HTERT RPE-1 (cell line): ENCODE measurements around the gene ADGRB2.

Source experiments
- in situ Hi-C: fragments of 300-500 bp; cut with MboI; formaldehyde crosslinking; loops from 4 replicates; pipeline ENCODE4 v1.14.3; 2020; ENCODE audit warnings: low sequenced_read_pairs

Gene ADGRB2

DNA sequence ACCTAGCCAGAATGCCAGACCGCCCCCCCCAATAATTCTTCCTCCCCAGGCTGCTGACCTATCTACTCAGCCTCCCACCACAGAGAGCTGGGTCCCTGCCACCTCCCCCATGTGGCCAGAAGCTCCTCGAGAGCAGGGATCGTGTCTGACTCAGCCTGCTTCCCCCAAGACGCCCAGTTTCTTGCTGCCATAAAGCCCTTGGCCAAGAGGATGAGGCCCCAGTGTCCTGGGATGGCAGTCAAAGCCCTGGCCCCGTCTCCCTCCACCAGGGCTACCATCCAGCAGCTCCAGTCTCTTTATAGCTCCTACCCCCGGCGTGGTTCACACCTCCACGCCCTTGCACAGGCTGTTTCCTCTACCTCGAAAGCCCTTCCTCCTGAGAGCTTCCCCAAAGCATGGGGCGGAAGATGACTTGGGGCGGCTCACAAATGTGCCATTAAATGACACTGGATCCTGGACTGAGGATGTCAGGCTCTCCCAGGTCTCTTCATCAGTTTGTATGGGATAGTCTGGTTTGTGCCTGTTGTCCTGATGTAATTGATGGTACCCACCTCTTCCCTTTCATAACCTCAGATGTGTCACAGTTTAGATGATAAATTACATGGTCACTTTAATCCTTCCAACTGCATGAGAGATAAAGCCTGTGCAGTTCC, 13.2 kb downstream of the ADGRB2 start:
- in situ Hi-C loops = no loop called here

DNA sequence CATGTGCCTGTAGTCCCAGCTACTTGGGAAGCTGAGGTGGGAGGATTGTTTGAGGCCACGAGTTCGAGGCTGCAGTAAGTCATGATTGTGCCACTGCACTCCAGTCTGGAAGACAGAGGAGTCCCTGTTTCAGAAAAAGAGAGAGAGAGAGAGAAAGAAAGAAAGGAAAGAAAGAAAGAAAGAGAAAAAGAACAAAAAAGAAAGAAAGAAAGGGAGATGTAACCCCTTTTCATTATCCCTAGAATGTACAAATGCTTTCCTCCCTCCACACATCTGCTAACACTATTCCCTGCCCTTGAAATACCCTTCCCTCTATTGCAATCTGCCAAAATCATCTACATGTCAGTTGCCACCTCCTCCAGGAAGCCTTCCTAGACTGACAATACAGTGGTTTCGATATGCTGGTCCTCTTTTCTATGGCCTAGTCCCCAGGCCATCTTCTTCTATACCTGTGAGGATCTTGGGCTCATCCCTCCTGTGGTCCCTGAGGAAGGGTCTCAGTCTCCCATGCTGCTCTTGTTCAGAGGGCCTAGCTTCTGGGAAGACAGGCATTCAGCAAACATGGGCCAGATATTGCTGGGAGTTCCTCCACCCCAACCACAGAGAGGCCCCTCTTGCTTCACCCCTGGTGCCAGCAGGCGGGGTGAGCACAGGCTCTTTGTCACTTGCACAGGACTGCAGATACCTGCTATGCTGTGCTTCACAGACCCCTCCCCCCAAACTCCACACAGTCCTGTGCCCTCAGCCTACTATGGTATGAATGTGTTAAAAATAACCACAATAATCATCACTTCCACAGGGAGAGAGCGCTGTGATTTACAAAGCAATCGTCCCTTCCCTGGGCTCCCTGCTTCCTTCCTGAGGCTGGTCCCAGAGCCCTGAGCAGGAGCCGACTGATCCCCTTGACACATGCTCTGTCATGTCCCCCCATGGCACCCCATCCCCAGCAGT, 14.1 kb downstream of the ADGRB2 start:
- in situ Hi-C loops = no loop called here

DNA sequence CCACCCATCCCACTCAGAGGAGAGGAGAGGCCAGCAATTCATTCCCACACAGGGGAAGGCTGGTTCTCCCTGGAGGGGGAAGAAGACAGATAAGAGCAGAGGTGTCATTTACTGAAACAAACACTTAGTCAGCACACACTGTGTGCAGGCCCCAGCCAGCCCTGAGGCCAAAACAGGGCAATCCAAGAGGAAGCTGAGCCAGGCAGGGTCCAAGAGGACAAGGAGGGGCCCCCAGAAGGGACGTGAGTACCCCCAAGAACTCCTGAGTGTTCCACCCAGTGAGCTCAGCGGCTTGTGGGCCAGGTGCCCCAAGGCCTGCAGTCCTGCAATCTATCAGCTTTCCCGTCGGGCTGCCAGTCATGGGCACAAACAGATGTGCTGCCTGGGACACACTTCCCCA, 15.8 kb downstream of the ADGRB2 start:
- in situ Hi-C loops = no loop called here

- in situ Hi-C loops = no loop called here
Observed at GRCh38 chr1:31747304-31747703, 16.8 kb downstream of the ADGRB2 start.

GRCh38 chr1:31746687-31747086, 17.5 kb downstream of the ADGRB2 start:
- in situ Hi-C loops = no loop called here

DNA sequence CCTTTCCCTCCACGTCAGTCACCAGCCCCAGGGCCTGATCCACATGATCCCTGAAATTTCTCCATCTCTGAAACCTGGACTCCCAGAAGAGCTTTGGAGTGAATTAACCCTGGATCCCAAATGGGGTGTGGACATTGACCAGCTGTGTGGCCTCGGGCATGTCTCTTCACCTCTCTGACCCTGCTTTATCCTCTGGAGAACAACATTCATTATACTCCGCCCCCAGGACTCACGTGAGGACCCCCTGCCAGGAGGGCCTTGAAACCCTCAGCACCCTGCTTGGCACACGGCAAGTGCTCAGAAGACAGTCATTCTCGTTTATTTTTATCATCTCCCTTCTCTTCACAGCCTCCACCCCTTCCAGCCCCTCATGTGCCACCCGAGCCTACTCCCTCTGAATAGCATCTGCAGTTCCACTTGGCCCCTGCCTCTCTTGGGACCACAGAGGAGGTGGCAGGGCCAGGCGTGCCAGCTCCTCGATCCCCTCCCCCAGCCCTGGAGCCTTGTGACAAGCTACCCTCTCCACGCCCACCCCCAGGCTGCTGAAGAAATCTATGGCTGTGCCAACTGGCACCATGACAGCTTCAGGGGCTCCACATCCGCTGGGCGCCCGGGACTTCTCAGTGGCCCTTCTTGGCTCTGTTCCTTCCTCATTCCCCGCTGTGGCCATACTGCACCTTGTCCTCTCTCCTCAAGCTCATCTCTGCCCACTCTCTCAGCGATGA, 18.0 kb downstream of the ADGRB2 start:
- in situ Hi-C loops = no loop called here

DNA sequence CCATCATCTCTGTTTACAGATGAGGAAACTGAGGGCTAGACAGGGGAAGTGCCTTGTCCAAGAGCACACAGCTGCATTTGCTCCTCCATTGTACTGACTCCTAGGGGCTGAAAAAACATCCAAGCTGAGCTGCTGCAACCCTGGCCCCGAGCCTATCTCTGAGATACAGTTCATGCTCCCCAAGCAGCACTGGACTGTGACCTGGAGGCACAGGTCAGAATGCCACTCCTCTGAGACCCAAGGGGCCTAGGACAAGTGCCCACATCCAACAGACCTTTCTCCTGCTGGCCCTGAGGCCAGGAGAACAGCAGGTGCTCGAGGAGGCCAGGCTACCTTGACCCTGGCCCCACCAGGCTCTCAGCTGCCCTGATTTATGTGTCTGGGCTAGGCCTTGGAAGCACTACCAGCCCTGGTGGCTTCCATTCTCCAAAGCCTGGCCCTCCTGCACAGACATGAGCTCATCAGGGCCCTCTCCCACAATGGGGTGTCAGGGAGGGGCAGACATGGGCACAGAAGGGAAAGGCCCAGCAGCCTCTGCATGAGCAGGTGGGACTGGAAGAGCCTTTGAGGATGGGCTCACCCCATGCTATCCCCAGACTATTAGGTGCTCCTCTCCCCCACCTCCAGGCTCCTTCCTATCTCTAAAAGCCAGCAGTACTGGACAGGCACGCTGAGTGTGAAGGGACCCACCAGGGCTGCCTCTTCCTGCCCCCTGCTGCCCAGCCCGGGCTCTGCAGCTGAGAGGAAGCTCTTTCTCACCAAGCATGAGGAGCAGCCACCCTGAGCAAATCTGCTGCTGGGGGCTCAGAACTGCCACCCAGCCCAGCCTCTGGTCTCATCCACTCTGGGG, 18.8 kb downstream of the ADGRB2 start:
- in situ Hi-C loops = no loop called here

GRCh38 chr1:31744165-31744888, 19.8 kb downstream of the ADGRB2 start:
- in situ Hi-C loops = no loop called here

DNA sequence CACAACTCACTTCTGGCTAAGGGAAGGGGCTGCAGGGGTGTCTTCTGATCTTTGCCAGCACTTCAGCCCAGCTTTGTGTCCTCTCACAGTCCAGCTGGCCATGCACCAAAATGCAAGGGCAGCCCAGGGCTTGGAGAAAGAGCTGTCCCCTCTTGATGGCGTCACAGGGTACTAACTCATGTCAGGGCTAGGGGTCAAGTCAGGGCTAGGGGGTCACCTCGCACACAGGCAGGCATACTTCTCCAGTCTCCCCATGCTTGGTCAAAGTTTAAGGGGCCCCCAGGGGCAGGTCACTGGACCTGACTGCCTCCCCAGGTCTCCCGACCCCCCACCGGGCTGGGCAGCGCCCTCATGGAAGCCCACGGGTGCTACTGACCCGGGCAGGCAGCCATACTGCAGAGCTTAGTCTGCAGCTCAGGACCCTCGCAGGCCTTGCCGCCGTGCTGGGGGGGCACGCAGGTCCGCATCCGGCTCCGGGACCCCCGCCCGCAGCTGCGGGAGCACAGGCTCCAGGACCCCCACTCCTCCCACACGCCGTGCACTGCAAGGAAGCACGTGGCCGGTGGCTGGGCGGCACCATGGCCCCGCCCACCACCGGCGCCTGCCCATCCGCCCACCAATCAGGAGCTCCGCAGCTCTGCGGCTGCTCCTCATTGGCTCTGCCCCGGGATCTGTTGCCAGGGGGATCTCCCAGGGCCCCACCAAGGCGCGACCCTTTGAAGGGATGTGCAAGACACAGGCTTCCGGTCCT, 21.5 kb downstream of the ADGRB2 start:
- in situ Hi-C loops = no loop called here

GRCh38 chr1:31739346-31739745, 24.8 kb downstream of the ADGRB2 start:
- in situ Hi-C loops = no loop called here

DNA sequence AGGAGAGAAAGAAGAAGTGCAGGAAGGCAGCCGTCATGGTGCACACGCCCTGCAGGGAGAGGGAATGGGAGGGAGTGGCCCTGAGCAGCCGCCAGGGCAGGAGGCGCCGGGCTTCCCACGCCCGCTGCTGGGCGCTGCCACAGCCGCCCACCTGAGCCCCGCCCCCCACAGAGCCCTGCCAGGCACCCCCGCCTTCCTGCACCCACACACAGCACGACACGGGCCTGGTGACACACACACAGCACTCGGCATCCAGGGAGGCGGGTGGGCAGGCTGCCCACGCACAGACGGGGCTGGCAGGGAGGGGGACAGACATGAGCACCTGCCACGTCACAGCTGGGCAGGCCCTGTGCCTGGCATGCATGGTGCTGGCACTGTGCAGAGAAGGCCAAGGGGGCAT, 27.5 kb downstream of the ADGRB2 start:
- in situ Hi-C loops = no loop called here

DNA sequence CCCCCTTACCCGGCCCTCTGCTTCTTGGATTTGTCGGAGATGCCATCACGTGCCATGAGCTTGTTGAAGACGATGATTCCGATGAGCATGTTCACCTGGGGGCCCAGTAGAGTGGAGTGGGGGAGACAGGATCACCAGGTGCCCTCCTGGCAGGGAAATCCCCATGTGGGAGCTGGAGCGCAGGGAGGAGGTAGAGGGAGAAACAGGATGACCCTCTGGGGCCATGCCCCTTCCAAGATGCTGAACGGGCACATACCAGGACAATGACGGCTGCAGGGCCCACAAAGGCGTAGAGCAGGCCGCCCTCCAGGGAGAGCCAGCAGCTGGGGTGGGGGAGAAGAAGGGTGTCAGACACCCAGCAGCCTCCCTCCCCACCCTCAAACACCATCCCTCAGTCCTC, 28.6 kb downstream of the ADGRB2 start:
- in situ Hi-C loops = no loop called here

DNA sequence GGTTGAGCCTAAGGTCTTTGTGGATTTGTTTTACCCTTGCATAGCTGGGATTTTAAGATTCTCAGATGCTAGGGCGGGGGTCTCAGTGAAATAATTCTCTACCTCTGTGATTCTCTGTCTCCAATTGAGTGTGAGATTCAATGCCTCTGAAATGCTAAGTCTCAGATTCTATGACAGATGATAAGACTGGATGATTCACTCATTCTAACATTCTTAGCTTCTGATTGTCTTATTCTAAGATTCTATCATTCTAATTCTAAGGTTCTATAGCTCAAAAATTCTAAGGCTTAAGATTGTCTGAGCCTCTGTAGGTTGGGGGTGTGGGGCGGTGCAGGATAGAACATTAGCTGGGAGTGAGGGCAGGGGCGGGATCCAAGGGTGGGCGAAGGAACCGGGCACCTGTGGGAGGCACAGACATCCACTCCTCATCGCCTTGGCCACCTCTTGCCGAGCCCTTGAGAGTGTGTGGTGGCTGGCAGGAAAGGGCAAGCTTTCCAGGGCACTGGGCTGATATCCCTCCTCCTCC, 29.5 kb downstream of the ADGRB2 start:
- in situ Hi-C loops = no loop called here

GRCh38 chr1:31733389-31734219, 30.5 kb downstream of the ADGRB2 start:
- in situ Hi-C loops = no loop called here

DNA sequence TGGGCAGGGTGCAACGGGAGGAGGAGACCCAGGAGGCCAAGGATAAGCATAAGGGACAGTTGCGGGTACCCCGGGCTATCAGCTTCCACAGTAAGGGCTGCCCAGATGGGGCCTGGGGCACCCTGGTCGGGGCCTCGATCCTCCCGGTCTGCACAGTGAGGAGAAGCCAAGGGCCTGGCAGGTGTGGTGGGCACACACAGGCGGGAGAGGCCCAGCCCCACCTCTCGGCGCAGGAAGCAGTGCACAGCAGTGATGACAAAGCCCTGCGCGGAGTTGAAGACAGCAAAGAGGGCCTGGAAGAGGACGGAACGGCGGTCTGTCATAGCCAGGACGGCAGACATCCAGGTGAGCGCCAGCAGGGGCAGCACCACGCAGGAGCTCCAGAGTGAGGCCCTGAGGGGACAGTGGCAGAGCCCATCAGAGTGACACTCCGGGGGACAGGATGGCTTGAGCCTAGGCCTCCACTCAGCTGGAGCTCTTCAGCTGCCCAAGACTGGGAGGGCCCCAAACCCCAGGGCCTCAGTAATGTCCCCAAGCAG, 31.3 kb downstream of the ADGRB2 start:
- in situ Hi-C loops = no loop called here

DNA sequence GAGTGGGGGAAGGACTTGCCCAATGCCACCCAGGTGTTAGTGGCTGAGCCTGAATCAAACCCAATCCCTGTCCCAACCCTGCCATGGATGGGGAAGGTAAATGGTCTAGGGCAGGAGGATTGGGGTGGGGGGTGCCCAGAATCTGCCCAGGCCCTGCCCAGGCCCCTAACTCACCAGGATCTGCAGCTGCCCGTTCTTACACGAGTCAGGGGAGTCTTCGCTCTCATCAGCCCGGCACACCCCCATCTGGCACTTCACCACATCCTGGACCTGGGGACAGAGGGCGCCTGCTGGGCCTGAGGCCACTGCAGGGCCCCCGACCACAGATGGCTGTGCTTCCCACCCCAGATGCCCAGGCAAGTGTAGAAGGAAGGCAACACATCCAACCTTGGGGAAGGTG, 31.8 kb downstream of the ADGRB2 start:
- in situ Hi-C loops = no loop called here

DNA sequence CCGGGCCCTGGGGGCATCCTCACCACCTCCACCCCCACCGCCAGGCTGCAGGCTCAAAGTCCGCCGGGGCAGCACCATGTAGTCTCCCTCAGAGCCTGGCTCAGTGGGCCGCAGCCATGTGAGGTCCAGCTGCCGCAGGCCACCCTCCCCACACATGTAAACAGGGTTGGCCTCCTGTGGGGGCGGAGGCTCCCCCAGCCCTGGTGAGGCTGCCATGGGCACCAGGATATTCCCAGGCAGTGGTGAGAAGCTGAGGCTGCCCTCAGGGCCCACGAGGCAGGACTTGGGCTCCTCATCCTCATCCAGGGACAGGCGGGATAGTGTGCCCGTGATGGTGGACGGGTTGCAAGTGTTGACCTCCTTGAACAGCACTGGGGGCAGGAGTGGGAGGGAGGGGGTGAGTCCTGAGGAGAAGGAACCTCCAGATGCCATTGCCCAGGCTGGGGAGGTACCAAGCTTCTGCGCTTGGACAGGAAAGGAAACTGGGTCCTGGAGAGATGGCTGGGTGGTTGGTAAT, 33.0 kb downstream of the ADGRB2 start:
- in situ Hi-C loops = no loop called here
